ENCODE results near the gene HDDC3. TPM values are rescaled to one million over a fixed set of nuclear protein-coding genes. Genes with fewer than 3 reads are reported as not detected.
"Not testable (repeated sequence)": the region's sequence is repeated elsewhere in the genome, so short reads cannot be mapped to it uniquely, and the experiment has no call there.

Gene HDDC3
- total RNA-seq, 6 donors from 2014 or later, result 5.0 to 19.3 (median 12.5) TPM

DNA sequence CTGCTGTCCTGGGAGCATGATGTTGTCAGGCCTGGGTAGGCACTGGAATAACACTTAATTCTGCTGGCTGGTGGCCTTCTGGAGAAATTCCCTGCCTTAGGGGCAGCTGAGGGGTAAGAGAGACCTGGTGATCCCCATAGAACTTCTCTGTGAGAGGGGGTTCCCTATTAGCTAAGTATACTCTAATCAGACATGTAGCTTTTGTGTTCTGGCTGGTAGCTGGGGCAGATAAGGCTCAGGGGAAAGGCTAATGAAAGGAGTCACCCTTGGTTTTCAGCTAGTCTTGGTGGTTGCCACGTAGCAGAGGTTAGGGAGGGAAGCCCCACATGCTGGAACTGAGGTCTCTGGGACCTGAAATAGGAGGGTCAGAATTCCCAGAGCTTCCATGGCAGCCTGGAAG, 952 bp upstream of the HDDC3 start:
- H3K36me3 ChIP-seq, result peaks cover 0 to 10% (median 5%) of the 10 kb centered on the region in 4 donors
- H3K4me1 ChIP-seq, result peaks cover 50 to 72% (median 53%) of the 10 kb centered on the region in 4 donors
- no peak for TF ChIP-seq POLR2AphosphoS5 (IDR thresholded peaks at IDR 0.05)
- no peak for TF ChIP-seq EP300 (IDR thresholded peaks at IDR 0.05)
- TF ChIP-seq, protein P1, sequence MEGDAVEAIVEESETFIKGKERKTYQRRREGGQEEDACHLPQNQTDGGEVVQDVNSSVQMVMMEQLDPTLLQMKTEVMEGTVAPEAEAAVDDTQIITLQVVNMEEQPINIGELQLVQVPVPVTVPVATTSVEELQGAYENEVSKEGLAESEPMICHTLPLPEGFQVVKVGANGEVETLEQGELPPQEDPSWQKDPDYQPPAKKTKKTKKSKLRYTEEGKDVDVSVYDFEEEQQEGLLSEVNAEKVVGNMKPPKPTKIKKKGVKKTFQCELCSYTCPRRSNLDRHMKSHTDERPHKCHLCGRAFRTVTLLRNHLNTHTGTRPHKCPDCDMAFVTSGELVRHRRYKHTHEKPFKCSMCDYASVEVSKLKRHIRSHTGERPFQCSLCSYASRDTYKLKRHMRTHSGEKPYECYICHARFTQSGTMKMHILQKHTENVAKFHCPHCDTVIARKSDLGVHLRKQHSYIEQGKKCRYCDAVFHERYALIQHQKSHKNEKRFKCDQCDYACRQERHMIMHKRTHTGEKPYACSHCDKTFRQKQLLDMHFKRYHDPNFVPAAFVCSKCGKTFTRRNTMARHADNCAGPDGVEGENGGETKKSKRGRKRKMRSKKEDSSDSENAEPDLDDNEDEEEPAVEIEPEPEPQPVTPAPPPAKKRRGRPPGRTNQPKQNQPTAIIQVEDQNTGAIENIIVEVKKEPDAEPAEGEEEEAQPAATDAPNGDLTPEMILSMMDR (IDR thresholded peaks at IDR 0.05), result no peak
- no peak for TF ChIP-seq POLR2A (IDR thresholded peaks at IDR 0.05)

DNA sequence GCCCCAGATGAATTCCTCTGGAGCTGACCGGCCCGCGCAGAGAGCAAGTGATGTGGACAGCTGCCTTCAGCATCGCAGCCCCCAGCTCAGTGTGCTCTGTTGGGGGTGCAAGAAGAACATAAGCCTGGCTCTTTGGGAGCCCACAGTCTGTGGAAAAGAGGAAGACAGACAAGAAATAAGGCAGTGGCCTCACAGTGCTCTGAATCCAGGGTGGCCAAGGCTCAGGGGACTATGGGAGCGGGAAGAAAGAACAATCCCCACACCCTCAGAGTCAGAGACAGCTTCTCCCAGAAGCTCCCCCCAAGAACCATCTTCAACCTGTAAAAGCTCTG, 277 bp upstream of the HDDC3 start:
- TF ChIP-seq POLR2A (IDR thresholded peaks at IDR 0.05), result no peak
- no peak for TF ChIP-seq POLR2AphosphoS5 (IDR thresholded peaks at IDR 0.05)
- TF ChIP-seq, protein P1 (IDR thresholded peaks at IDR 0.05), result no peak
- TF ChIP-seq EP300 (IDR thresholded peaks at IDR 0.05), result no peak
- peaks cover 50 to 72% (median 53%) of the 10 kb centered on the region in 4 donors for H3K4me1 ChIP-seq
- H3K9me3 ChIP-seq, result no peaks in the 10 kb centered on the region
- no peak for ATAC-seq (ENCODE audit: low FRiP score in 2 of 2)
- peak overlapping the region; percentile 88 to 97 (median 96) for H3K27ac ChIP-seq
- WGBS, 2 donors, result 14 to 20% methylated on average over 5 of the region's 5 CpGs
- peaks cover 0 to 3% (median under 1%) of the 10 kb centered on the region in 4 donors for H3K36me3 ChIP-seq
- peak overlapping the region in 3 of 4 donors; percentile 68 to 87 (median 73) for H3K4me3 ChIP-seq
- DNase-seq, result no peak
- no peaks in the 10 kb centered on the region for H3K27me3 ChIP-seq

More for the DNA sequence above, 952 bp upstream of the HDDC3 start:
- DNase-seq (no peak), ATAC-seq (ENCODE audit: low FRiP score in 2 of 2) (no peak)
- Histone ChIP-seq H3K27ac (no peak overlapping the region), H3K27me3 (no peaks in the 10 kb centered on the region), H3K4me3 (no peak overlapping the region), H3K9me3 (no peaks in the 10 kb centered on the region)
- 88 to 91% methylated on average over 1 of the region's 1 CpG for WGBS, 2 donors

DNA sequence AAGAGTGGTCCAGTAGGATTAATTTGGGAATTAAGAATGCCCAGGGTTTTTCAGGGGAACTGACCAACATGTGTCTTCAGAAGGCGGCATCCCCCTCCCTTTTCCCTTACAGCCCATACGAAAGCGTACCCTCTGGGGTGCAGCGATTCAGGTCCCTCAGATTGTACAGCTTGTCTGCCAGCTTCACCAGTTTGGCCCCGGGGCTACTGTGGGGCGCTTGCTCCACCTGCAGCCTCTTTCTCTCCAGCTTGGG, 848 bp downstream of the HDDC3 start:
- Histone ChIP-seq H3K27ac (peak overlapping the region; percentile 88 to 97 (median 96)), H3K27me3 (no peaks in the 10 kb centered on the region), H3K9me3 (no peaks in the 10 kb centered on the region), H3K4me1 (peaks cover 48 to 68% (median 51%) of the 10 kb centered on the region in 4 donors), H3K36me3 (no peaks in the 10 kb centered on the region), H3K4me3 (peak overlapping the region in 3 of 4 donors; percentile 68 to 87 (median 73))
- TF ChIP-seq POLR2A (IDR thresholded peaks at IDR 0.05) (no peak), POLR2AphosphoS5 (IDR thresholded peaks at IDR 0.05) (no peak), EP300 (IDR thresholded peaks at IDR 0.05) (no peak)
- DNase-seq (no peak), ATAC-seq (ENCODE audit: low FRiP score in 2 of 2) (no peak)
- 12 to 13% methylated on average over 6 of the region's 6 CpGs for WGBS, 2 donors

DNA sequence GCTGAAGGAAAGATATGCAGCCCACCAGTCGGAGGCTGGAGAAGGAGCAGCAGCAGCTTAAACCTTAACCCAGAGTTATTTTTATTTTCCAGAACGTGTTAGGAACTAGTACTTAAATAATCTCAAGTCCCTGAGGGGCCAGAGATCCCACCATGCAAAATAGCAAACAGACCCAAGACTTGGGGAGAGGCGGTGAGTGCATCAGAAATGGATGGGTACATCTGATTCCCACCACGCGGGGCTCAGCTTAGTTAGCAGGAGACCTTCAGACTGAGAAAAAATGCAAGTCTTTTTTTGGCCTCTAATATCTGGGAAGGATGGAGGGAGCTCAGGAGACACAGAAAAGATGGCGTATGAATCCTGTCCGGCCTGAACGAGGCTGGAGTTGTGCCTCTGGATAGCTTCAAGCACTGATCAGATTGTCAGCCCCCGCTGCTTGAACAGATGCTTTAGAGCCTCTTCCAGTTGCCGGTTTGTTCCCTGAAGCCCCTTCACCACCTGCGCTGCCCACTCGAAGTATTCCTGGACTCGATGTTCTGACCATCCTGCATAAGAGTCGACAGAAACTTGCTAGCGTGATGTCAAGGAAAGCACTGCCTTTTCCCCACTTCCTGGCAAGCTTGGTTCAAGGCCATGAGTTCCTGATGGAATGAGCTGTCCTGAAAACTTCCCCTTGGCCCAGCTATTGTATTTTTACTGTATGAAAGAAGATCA, 1.3 kb downstream of the HDDC3 start:
- ATAC-seq (ENCODE audit: low FRiP score in 2 of 2) (no peak), DNase-seq (peak in 1 of 2 donors; percentile 60)
- Histone ChIP-seq H3K4me1 (peaks cover 43 to 63% (median 46%) of the 10 kb centered on the region in 4 donors), H3K9me3 (no peaks in the 10 kb centered on the region), H3K36me3 (no peaks in the 10 kb centered on the region), H3K27me3 (no peaks in the 10 kb centered on the region), H3K27ac (peak overlapping the region; percentile 88 to 97 (median 96)), H3K4me3 (peak overlapping the region in 3 of 4 donors; percentile 61 to 73 (median 66))
- whole genome bisulfite sequencing, 2 donors, result 55 to 71% methylated on average over 15 of the region's 15 CpGs
- no peak for TF ChIP-seq EP300 (IDR thresholded peaks at IDR 0.05)
- TF ChIP-seq POLR2AphosphoS5 (IDR thresholded peaks at IDR 0.05), result peak in 1 of 2 donors; percentile 63

DNA sequence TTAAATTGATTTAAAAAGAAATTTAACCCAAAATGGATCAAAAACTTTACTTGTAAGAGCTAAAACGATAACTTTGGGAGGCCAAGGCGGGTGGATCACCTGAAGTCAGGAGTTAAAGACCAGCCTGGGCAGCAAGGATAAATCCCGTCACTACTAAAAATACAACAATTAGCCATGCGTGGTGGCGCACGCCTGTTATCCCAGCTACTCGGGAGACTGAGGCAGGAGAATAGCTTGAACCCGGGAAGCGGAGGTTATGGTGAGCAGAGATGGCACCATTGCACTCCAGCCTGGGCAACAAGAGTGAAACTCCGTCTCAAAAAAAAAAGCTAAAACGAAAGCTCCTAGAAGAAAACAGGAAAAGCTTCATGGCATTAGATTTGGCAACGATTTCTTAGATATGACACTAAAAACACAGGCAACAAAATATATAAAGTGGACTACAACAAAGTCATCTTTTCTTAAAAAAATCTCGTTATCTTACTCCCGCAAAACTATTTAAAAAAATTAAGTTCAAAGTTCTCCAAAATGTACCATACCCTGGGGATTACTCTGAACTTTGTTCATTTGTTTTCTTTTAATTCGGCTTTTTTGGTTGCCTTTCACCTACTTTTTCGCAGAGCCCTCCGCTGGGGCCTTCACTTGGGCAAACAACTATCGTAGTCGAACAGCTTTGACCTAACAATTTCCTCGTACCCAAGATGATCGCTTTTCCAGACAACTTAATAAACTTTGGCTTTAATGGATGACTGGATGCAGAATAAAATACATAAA, 2.9 kb downstream of the HDDC3 start:
- WGBS, 2 donors, result 51 to 52% methylated on average over 21 of the region's 21 CpGs
- Histone ChIP-seq H3K4me1 (peaks cover 34 to 51% (median 36%) of the 10 kb centered on the region in 4 donors), H3K9me3 (no peaks in the 10 kb centered on the region), H3K36me3 (no peaks in the 10 kb centered on the region), H3K27ac (peak overlapping the region; percentile 88 to 97 (median 96)), H3K4me3 (peak overlapping the region in 3 of 4 donors; percentile 50 to 66 (median 61)), H3K27me3 (no peaks in the 10 kb centered on the region)
- DNase-seq (no peak), ATAC-seq (ENCODE audit: low FRiP score in 2 of 2) (no peak)
- TF ChIP-seq, protein P1 (IDR thresholded peaks at IDR 0.05), result no peak
- no peak for TF ChIP-seq EP300 (IDR thresholded peaks at IDR 0.05)
- no peak for TF ChIP-seq POLR2AphosphoS5 (IDR thresholded peaks at IDR 0.05)
- TF ChIP-seq POLR2A (IDR thresholded peaks at IDR 0.05), result no peak

DNA sequence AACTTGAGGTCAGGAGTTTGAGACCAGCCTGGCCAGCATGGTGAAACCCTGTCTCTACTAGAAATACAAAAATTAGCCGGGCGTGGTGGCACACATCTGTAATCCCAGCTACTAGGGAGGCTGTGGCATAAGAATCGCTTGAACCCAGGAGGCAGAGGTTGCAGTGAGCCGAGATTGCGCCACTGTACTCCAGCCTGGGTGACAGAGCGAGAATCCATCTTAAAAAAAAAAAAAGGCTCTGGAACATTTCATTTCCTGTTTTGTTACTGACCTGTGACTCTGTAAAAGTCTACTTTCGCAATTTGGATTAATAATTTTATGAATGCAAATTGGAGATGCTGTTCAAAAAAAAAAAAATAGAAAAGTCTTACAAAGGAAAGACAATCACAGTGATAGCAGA, 4.2 kb downstream of the HDDC3 start:
- not testable (repeated sequence) for H3K36me3 ChIP-seq; H3K4me3 ChIP-seq; DNase-seq; ATAC-seq (ENCODE audit: low FRiP score in 2 of 2); H3K9me3 ChIP-seq; H3K27me3 ChIP-seq
- 79 to 85% methylated on average over 7 of the region's 7 CpGs for WGBS, 2 donors
- Histone ChIP-seq H3K4me1 (peaks cover 27 to 41% (median 29%) of the 10 kb centered on the region in 4 donors), H3K27ac (peak overlapping the region in 2 of 4 donors; percentile 52 to 97)

DNA sequence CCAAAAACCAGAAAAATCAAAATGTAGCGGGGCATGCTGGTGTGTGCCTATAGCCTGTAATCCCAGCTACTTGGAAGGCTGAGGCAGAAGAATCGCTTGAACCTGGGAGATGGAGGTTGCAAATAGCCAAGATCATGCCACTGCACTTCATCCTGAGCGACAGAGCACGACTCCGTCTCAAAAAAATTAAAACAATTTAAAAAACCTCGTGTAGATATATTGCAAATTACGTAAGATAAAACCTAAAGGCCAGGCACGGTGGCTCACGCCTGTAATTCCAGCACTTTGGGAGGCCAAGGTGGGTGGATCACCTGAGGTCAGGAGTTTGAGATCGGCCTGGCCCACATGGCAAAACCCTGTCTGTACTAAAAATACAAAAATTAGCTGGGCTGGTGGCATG, 5.6 kb downstream of the HDDC3 start:
- H3K27me3 ChIP-seq; H3K4me3 ChIP-seq; DNase-seq; H3K9me3 ChIP-seq; ATAC-seq (ENCODE audit: low FRiP score in 2 of 2); H3K36me3 ChIP-seq; H3K27ac ChIP-seq: not testable (repeated sequence)
- 91 to 96% methylated on average over 10 of the region's 10 CpGs for WGBS, 2 donors
- peaks cover 19 to 28% (median 22%) of the 10 kb centered on the region in 4 donors for H3K4me1 ChIP-seq

All from upper lobe of left lung (tissue), 6 donors.